ENCODE data around the gene TNPO2. TPM values are rescaled to one million over a fixed set of nuclear protein-coding genes. Genes with fewer than 3 reads are reported as not detected.

TNPO2 gene
- total and polyA plus RNA-seq, 2 experiments from 2014 or later: 13.3 to 30.9 TPM

GRCh38 chr19:12692960-12693359 is 30.8 kb downstream of the TNPO2 start:
- 0 out of 2 replicates have a peak, but pooled peaks cover 5% of the 10 kb centered on the region for H3F3A ChIP-seq (ENCODE audit: insufficient read depth)
- no peak for TF ChIP-seq EZH2phosphoT487 (IDR thresholded peaks at IDR 0.05; ENCODE audit: insufficient read depth, low read depth)
- no peak for TF ChIP-seq EZH2 (IDR thresholded peaks at IDR 0.05; ENCODE audit: insufficient read depth, poor library complexity, severe bottlenecking)
- no peaks in the 10 kb centered on the region for H3K9me3 ChIP-seq (ENCODE audit: low read depth)
- peaks cover 7% of the 10 kb centered on the region for H3K79me2 ChIP-seq (ENCODE audit: insufficient read depth)
- H3K4me3 ChIP-seq: no peak overlapping the region
- DNase-seq: no peak
- peaks cover 7% of the 10 kb centered on the region; the same call in 1 of the 2 replicates for H3K4me1 ChIP-seq (ENCODE audit: insufficient read depth)
- no peak overlapping the region for H3K9ac ChIP-seq
- H3K9me2 ChIP-seq (ENCODE audit: insufficient read depth): no peaks in the 10 kb centered on the region
- H2AFZ ChIP-seq: no peak overlapping the region
- no peak overlapping the region for H3K27ac ChIP-seq
- H3K27me3 ChIP-seq (replicated peaks; ENCODE audit: insufficient read depth): no peaks in the 10 kb centered on the region
- no peaks in the 10 kb centered on the region for H4K20me1 ChIP-seq (ENCODE audit: insufficient read depth)
- in situ Hi-C loops (cut with MboI): no loop called here
- H3K4me2 ChIP-seq (ENCODE audit: unreplicated experiment): no peak overlapping the region
- 73 to 82% methylated on average over 5 of the region's 5 CpGs for WGBS, 2 experiments (ENCODE audit: low coverage in 1 of 2, low lambda C conversion rate in 2 of 2, missing lambda C conversion rate in 2 of 2)
- no peaks in the 10 kb centered on the region for H3K36me3 ChIP-seq (ENCODE audit: low read depth)

GRCh38 chr19:12689581-12690216 is 34.0 kb downstream of the TNPO2 start:
- no peak for DNase-seq

GRCh38 chr19:12689012-12689411 is 34.7 kb downstream of the TNPO2 start:
- no peak for DNase-seq
- Histone ChIP-seq H2AFZ (no peak overlapping the region), H3K4me3 (no peak overlapping the region), H3K36me3 (ENCODE audit: low read depth) (no peaks in the 10 kb centered on the region), H3K9ac (no peak overlapping the region), H4K20me1 (ENCODE audit: insufficient read depth) (no peaks in the 10 kb centered on the region), H3K4me2 (ENCODE audit: unreplicated experiment) (no peak overlapping the region), H3K9me3 (ENCODE audit: low read depth) (no peaks in the 10 kb centered on the region), H3F3A (ENCODE audit: insufficient read depth) (no peaks in the 10 kb centered on the region), H3K79me2 (ENCODE audit: insufficient read depth) (no peaks in the 10 kb centered on the region), H3K9me2 (ENCODE audit: insufficient read depth) (no peaks in the 10 kb centered on the region), H3K4me1 (ENCODE audit: insufficient read depth) (no peaks in the 10 kb centered on the region), H3K27ac (no peak overlapping the region), H3K27me3 (replicated peaks; ENCODE audit: insufficient read depth) (no peaks in the 10 kb centered on the region)
- TF ChIP-seq EZH2phosphoT487 (IDR thresholded peaks at IDR 0.05; ENCODE audit: insufficient read depth, low read depth): no peak
- no peak for TF ChIP-seq EZH2 (IDR thresholded peaks at IDR 0.05; ENCODE audit: insufficient read depth, poor library complexity, severe bottlenecking)
- in situ Hi-C loops (cut with MboI): no loop called here
- WGBS, 2 experiments (ENCODE audit: low coverage in 1 of 2, low lambda C conversion rate in 2 of 2, missing lambda C conversion rate in 2 of 2): 94 to 98% methylated on average over 10 to 12 of the region's 12 CpGs

More at GRCh38 chr19:12689581-12690216, 34.0 kb downstream of the TNPO2 start:
- WGBS, 2 experiments (ENCODE audit: low coverage in 1 of 2, low lambda C conversion rate in 2 of 2, missing lambda C conversion rate in 2 of 2): 78 to 82% methylated on average over 23 to 26 of the region's 26 CpGs
- Histone ChIP-seq H3K4me1 (ENCODE audit: insufficient read depth) (no peaks in the 10 kb centered on the region), H3K4me3 (no peak overlapping the region), H3K9me2 (ENCODE audit: insufficient read depth) (no peaks in the 10 kb centered on the region), H3K79me2 (ENCODE audit: insufficient read depth) (no peaks in the 10 kb centered on the region), H3K36me3 (ENCODE audit: low read depth) (no peaks in the 10 kb centered on the region), H3K9me3 (ENCODE audit: low read depth) (no peaks in the 10 kb centered on the region), H3K27me3 (replicated peaks; ENCODE audit: insufficient read depth) (no peaks in the 10 kb centered on the region), H4K20me1 (ENCODE audit: insufficient read depth) (no peaks in the 10 kb centered on the region), H3K9ac (no peak overlapping the region), H2AFZ (no peak overlapping the region), H3K27ac (no peak overlapping the region), H3F3A (ENCODE audit: insufficient read depth) (no peaks in the 10 kb centered on the region), H3K4me2 (ENCODE audit: unreplicated experiment) (no peak overlapping the region)
- in situ Hi-C loops (cut with MboI): no loop called here
- no peak for TF ChIP-seq EZH2phosphoT487 (IDR thresholded peaks at IDR 0.05; ENCODE audit: insufficient read depth, low read depth)
- TF ChIP-seq EZH2 (IDR thresholded peaks at IDR 0.05; ENCODE audit: insufficient read depth, poor library complexity, severe bottlenecking): no peak

- Histone ChIP-seq H3F3A (ENCODE audit: insufficient read depth) (no peaks in the 10 kb centered on the region), H3K9ac (no peak within 1 kb of the TSS), H3K4me3 (no peak within 1 kb of the TSS), H3K79me2 (ENCODE audit: insufficient read depth) (no peaks in the 10 kb centered on the region), H3K27ac (no peak within 1 kb of the TSS), H3K27me3 (replicated peaks; ENCODE audit: insufficient read depth) (no peaks in the 10 kb centered on the region), H4K20me1 (ENCODE audit: insufficient read depth) (no peaks in the 10 kb centered on the region), H3K9me3 (ENCODE audit: low read depth) (no peaks in the 10 kb centered on the region), H3K4me2 (ENCODE audit: unreplicated experiment) (no peak within 1 kb of the TSS), H3K9me2 (ENCODE audit: insufficient read depth) (no peaks in the 10 kb centered on the region), H2AFZ (no peak within 1 kb of the TSS), H3K4me1 (ENCODE audit: insufficient read depth) (no peaks in the 10 kb centered on the region), H3K36me3 (ENCODE audit: low read depth) (no peaks in the 10 kb centered on the region)
- TF ChIP-seq EZH2phosphoT487 (IDR thresholded peaks at IDR 0.05; ENCODE audit: insufficient read depth, low read depth): no peak
- TF ChIP-seq EZH2 (IDR thresholded peaks at IDR 0.05; ENCODE audit: insufficient read depth, poor library complexity, severe bottlenecking): no peak
- WGBS, 2 experiments (ENCODE audit: low coverage in 1 of 2, low lambda C conversion rate in 2 of 2, missing lambda C conversion rate in 2 of 2): 77 to 81% methylated on average over 9 of the region's 9 CpGs
- no peak for DNase-seq
- in situ Hi-C loops (cut with MboI): no loop called here
These were observed 36.1 kb downstream of the TNPO2 start, which contains the start of gene GNG14 for GRCh38 chr19:12687496-12688196. TSS of gene GNG14 (plus strand) at chr19:12687998. CDS start at chr19:12688049, 51 bp downstream.

Data from GM23248 (cell line).